ENCODE measurements around the gene PTPRM. TPM values are rescaled to one million over a fixed set of nuclear protein-coding genes. Genes with fewer than 3 reads are reported as not detected.

Gene PTPRM
- total RNA-seq, 1 experiment from 2014 or later: 45.6 TPM

DNA sequence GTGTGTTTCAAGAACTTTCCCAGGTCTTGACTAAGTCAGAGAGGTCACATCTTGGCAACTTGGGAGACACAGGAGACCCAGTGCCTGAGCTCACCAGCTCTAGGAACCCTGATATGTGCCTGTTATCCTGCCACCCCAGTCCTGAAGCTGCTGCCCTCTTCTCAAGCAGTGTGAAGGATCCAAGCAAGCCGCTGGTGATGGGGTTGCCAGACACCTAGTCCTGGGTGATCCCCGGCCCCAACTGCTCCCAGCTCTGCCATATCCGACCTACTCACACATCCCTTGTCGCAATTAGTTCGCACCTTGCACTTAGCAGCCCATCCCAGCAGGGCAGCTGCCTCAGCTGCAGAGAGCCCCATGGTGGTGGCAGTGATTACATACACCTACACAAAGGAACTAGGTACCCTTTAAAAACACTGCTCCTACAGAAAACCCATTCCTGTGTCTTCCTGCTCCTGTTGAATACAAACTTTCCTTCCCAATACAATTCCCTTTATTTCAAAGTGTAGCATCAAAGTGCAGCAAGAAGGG is 794.9 kb downstream of the PTPRM start:
- ATAC-seq: no peak
- no TSS peak for BruUV-seq (replicated peaks)
- H3K9ac ChIP-seq (ENCODE audit: low read length): no peak overlapping the region

GRCh38 chr18:8362863-8363262 is 795.7 kb downstream of the PTPRM start:
- H3K36me3 ChIP-seq (ENCODE audit: low read depth, low read length): no peaks in the 10 kb centered on the region
- no peak overlapping the region for H3K9ac ChIP-seq (ENCODE audit: low read length)
- ATAC-seq (no peak), DNase-seq (no peak)
- H3K9me3 ChIP-seq (ENCODE audit: low read length): no peaks in the 10 kb centered on the region
- H3K79me2 ChIP-seq (ENCODE audit: low read length): no peaks in the 10 kb centered on the region
- H3K4me1 ChIP-seq (ENCODE audit: insufficient read depth, low read length): no peaks in the 10 kb centered on the region
- BruUV-seq (replicated peaks): no TSS peak
- H3K27me3 ChIP-seq (ENCODE audit: low read length): no peaks in the 10 kb centered on the region
- intact Hi-C loops (cut with micrococcal nuclease): no loop called here
- ChIA-PET CTCF (no interaction called here), POLR2A (ENCODE audit: unreplicated experiment) (interaction anchor here (0.7 kb wide), 1 partner anchor 64 kb away, joined by 5 read pairs; no protein-coding TSS in a partner anchor)
- TF ChIP-seq EZH2phosphoT487 (IDR thresholded peaks at IDR 0.05; ENCODE audit: borderline replicate concordance, low read length): no peak
- TF ChIP-seq CTCF (conservative IDR thresholded peaks at IDR 0.05; ENCODE audit: low read depth, low read length): no peak
- TF ChIP-seq EZH2 (IDR thresholded peaks at IDR 0.05; ENCODE audit: low read length, unreplicated experiment): no peak
- H3K4me2 ChIP-seq (ENCODE audit: low read length): no peak overlapping the region
- H3F3A ChIP-seq (ENCODE audit: low read length, unreplicated experiment): no peaks in the 10 kb centered on the region
- no peak overlapping the region for H3K4me3 ChIP-seq (ENCODE audit: low read length)
- no peak overlapping the region for H2AFZ ChIP-seq (ENCODE audit: low read length)
- no peaks in the 10 kb centered on the region for H4K20me1 ChIP-seq (ENCODE audit: low read length)
- H3K9me2 ChIP-seq (replicated peaks; ENCODE audit: low read length): no peaks in the 10 kb centered on the region
- H3K27ac ChIP-seq (ENCODE audit: low read length): no peak overlapping the region

More for the DNA sequence above, 794.9 kb downstream of the PTPRM start:
- Histone ChIP-seq H2AFZ (ENCODE audit: low read length) (no peak overlapping the region), H3K4me1 (ENCODE audit: insufficient read depth, low read length) (no peaks in the 10 kb centered on the region), H3K27me3 (ENCODE audit: low read length) (no peaks in the 10 kb centered on the region), H3K9me3 (ENCODE audit: low read length) (no peaks in the 10 kb centered on the region), H3K27ac (ENCODE audit: low read length) (no peak overlapping the region), H3K9me2 (replicated peaks; ENCODE audit: low read length) (no peaks in the 10 kb centered on the region), H3K36me3 (ENCODE audit: low read depth, low read length) (no peaks in the 10 kb centered on the region), H3K4me2 (ENCODE audit: low read length) (no peak overlapping the region), H3F3A (ENCODE audit: low read length, unreplicated experiment) (no peaks in the 10 kb centered on the region), H3K79me2 (ENCODE audit: low read length) (no peaks in the 10 kb centered on the region), H3K4me3 (ENCODE audit: low read length) (no peak overlapping the region), H4K20me1 (ENCODE audit: low read length) (no peaks in the 10 kb centered on the region)
- intact Hi-C loops (cut with micrococcal nuclease): no loop called here
- ChIA-PET CTCF (no interaction called here), POLR2A (ENCODE audit: unreplicated experiment) (no interaction called here)
- no peak for DNase-seq
- TF ChIP-seq EZH2 (IDR thresholded peaks at IDR 0.05; ENCODE audit: low read length, unreplicated experiment) (no peak), CTCF (conservative IDR thresholded peaks at IDR 0.05; ENCODE audit: low read depth, low read length) (no peak), EZH2phosphoT487 (IDR thresholded peaks at IDR 0.05; ENCODE audit: borderline replicate concordance, low read length) (no peak)

- H2AFZ ChIP-seq (ENCODE audit: low read length): no peak overlapping the region
- no peak overlapping the region for H3K4me3 ChIP-seq (ENCODE audit: low read length)
- TF ChIP-seq CTCF (conservative IDR thresholded peaks at IDR 0.05; ENCODE audit: low read depth, low read length) (no peak), EZH2 (IDR thresholded peaks at IDR 0.05; ENCODE audit: low read length, unreplicated experiment) (no peak), EZH2phosphoT487 (IDR thresholded peaks at IDR 0.05; ENCODE audit: borderline replicate concordance, low read length) (no peak)
- no peaks in the 10 kb centered on the region for H3K9me3 ChIP-seq (ENCODE audit: low read length)
- BruUV-seq (replicated peaks): no TSS peak
- ATAC-seq (no peak), DNase-seq (no peak)
- no peaks in the 10 kb centered on the region for H3F3A ChIP-seq (ENCODE audit: low read length, unreplicated experiment)
- H3K9me2 ChIP-seq (replicated peaks; ENCODE audit: low read length): no peaks in the 10 kb centered on the region
- ChIA-PET CTCF (no interaction called here), POLR2A (ENCODE audit: unreplicated experiment) (no interaction called here)
- H3K79me2 ChIP-seq (ENCODE audit: low read length): no peaks in the 10 kb centered on the region
- H3K27ac ChIP-seq (ENCODE audit: low read length): no peak overlapping the region
- no peaks in the 10 kb centered on the region for H3K27me3 ChIP-seq (ENCODE audit: low read length)
- no peaks in the 10 kb centered on the region for H3K4me1 ChIP-seq (ENCODE audit: insufficient read depth, low read length)
- intact Hi-C loops (cut with micrococcal nuclease): no loop called here
- no peak overlapping the region for H3K4me2 ChIP-seq (ENCODE audit: low read length)
- no peak overlapping the region for H3K9ac ChIP-seq (ENCODE audit: low read length)
- H3K36me3 ChIP-seq (ENCODE audit: low read depth, low read length): no peaks in the 10 kb centered on the region
- no peaks in the 10 kb centered on the region for H4K20me1 ChIP-seq (ENCODE audit: low read length)
These were observed 797.3 kb downstream of the PTPRM start for GRCh38 chr18:8364385-8364784.
